GM19372 (cell line): ENCODE data around the gene L3MBTL4.

Experiments
- ATAC-seq: cut with Tn5 transposase; IDR thresholded peaks from one replicate; pipeline ENCODE4 v1.9.1; 2021; ENCODE audit warnings: mild to moderate bottlenecking, low read depth, moderate library complexity; ENCODE audit not compliant: unreplicated experiment

Gene L3MBTL4

GRCh38 chr18:6010284-6010683 is 404.4 kb downstream of the L3MBTL4 start:
- no peak for ATAC-seq

- no peak for ATAC-seq
Observed at GRCh38 chr18:6009756-6010155, 405.0 kb downstream of the L3MBTL4 start.

GRCh38 chr18:6004683-6005082 is 410.0 kb downstream of the L3MBTL4 start:
- peak; percentile 98 for ATAC-seq

- peak; percentile 35 for ATAC-seq
Observed at GRCh38 chr18:6004119-6004518, 410.6 kb downstream of the L3MBTL4 start.

- ATAC-seq, result no peak
Observed at GRCh38 chr18:6001867-6002266, 412.8 kb downstream of the L3MBTL4 start.

GRCh38 chr18:5998907-5999306 is 415.8 kb downstream of the L3MBTL4 start:
- peak; percentile 92 for ATAC-seq

- peak; percentile 28 for ATAC-seq
Observed at GRCh38 chr18:5998166-5998881, 416.4 kb downstream of the L3MBTL4 start.

GRCh38 chr18:5997361-5997760 is 417.4 kb downstream of the L3MBTL4 start:
- ATAC-seq, result no peak

- ATAC-seq, result no peak
Observed at GRCh38 chr18:5995626-5996025, 419.1 kb downstream of the L3MBTL4 start.

- no peak for ATAC-seq
Observed at GRCh38 chr18:5993938-5994337, 420.8 kb downstream of the L3MBTL4 start.

- ATAC-seq, result no peak
Observed at GRCh38 chr18:5992381-5992780, 422.3 kb downstream of the L3MBTL4 start.

GRCh38 chr18:5987249-5987648 is 427.5 kb downstream of the L3MBTL4 start:
- ATAC-seq, result no peak

- ATAC-seq, result no peak
Observed at GRCh38 chr18:5986257-5986931, 428.3 kb downstream of the L3MBTL4 start.

GRCh38 chr18:5984245-5984644 is 430.5 kb downstream of the L3MBTL4 start:
- ATAC-seq, result no peak

- ATAC-seq, result no peak
Observed at GRCh38 chr18:5983488-5983887, 431.2 kb downstream of the L3MBTL4 start.

GRCh38 chr18:5982332-5982731 is 432.4 kb downstream of the L3MBTL4 start:
- no peak for ATAC-seq

GRCh38 chr18:5980721-5981120 is 434.0 kb downstream of the L3MBTL4 start:
- ATAC-seq, result no peak

- ATAC-seq, result peak; percentile 62
Observed at GRCh38 chr18:5979971-5980457, 434.7 kb downstream of the L3MBTL4 start.

- no peak for ATAC-seq
Observed at GRCh38 chr18:5979176-5979888, 435.4 kb downstream of the L3MBTL4 start.

- no peak for ATAC-seq
Observed at GRCh38 chr18:5977022-5977421, 437.7 kb downstream of the L3MBTL4 start.
